GM12873 (cell line): Measurements from ENCODE around the gene CNKSR2.

ENCODE experiments used
- CTCF ChIP-seq: IDR thresholded peaks from 2 replicates; pipeline ENCODE4 v1.5.1; 2012; ENCODE audit warnings: low read depth, mild to moderate bottlenecking, moderate library complexity, low read length, control low read depth; ENCODE audit not compliant: insufficient read depth; ENCODE audit errors: missing control alignments

Gene CNKSR2

GRCh38 chrX:21612154-21612553, 237.9 kb downstream of the CNKSR2 start:
- no peak for TF ChIP-seq CTCF

GRCh38 chrX:21616386-21616785, 242.2 kb downstream of the CNKSR2 start:
- no peak for TF ChIP-seq CTCF

- no peak for TF ChIP-seq CTCF
These were observed 246.0 kb downstream of the CNKSR2 start for GRCh38 chrX:21620234-21620633.

- TF ChIP-seq CTCF = no peak
These were observed 249.7 kb downstream of the CNKSR2 start for GRCh38 chrX:21623778-21624501.

GRCh38 chrX:21632027-21632426, 257.8 kb downstream of the CNKSR2 start:
- TF ChIP-seq CTCF = no peak

- TF ChIP-seq CTCF = no peak
These were observed 264.1 kb downstream of the CNKSR2 start for GRCh38 chrX:21638311-21638710.

GRCh38 chrX:21639775-21640174, 265.6 kb downstream of the CNKSR2 start:
- no peak for TF ChIP-seq CTCF
